ENCODE data around the gene MLLT3. TPM values are rescaled to one million over a fixed set of nuclear protein-coding genes. Genes with fewer than 3 reads are reported as not detected.

The MLLT3 gene
- total RNA-seq, 3 donors from 2014 or later = 13.0 to 19.0 (median 14.6) TPM

DNA sequence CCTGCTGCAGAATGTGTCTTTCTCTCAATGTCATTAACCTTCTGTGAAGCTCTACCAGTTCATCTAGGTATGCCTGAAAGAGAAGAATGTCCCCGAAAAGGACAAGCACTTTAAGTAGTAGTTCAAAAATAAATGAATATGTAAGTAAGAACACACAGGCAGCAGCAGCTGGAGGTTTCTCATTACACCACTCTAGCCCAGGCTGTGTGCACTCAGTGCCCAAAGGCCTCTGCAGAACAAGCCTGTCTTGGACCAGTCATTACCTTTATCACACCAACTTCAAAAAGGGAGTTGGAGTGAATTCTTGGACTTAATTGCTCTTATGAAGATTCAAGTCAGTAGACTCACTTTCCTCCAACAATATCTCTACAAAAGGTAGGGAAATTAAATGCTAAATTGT is 268.8 kb downstream of the MLLT3 start:
- peaks cover 28% of the 10 kb centered on the region for H3K36me3 Mint-ChIP-seq (ENCODE audit: insufficient read depth)
- no peaks in the 10 kb centered on the region for H3K27me3 Mint-ChIP-seq (ENCODE audit: low read depth)
- DNase-seq = no peak
- no peak overlapping the region for H3K4me3 Mint-ChIP-seq
- no peak for ATAC-seq
- peaks cover 47% of the 10 kb centered on the region for H3K4me1 Mint-ChIP-seq (ENCODE audit: low read depth)
- no peaks in the 10 kb centered on the region for H3K9me3 Mint-ChIP-seq

DNA sequence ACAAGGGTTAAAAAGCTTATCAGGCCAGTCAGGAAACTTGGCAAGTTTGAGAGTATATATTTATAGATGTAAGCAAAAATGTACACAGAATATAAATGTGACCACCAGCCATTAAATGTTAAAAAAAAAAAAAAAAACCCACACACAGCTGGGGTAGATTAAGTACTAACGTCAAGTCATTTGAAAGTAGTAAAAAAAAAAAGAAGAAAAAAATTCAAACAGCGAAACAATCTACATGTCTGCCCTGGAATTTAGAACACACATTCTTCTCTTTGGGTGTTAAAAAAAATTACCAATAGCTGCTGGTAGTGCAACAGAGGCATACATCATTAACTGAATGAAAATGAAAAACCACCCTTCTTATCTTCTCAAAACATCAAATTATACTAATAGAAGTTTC is 269.7 kb downstream of the MLLT3 start:
- peaks cover 25% of the 10 kb centered on the region for H3K36me3 Mint-ChIP-seq (ENCODE audit: insufficient read depth)
- no peak for ATAC-seq

DNA sequence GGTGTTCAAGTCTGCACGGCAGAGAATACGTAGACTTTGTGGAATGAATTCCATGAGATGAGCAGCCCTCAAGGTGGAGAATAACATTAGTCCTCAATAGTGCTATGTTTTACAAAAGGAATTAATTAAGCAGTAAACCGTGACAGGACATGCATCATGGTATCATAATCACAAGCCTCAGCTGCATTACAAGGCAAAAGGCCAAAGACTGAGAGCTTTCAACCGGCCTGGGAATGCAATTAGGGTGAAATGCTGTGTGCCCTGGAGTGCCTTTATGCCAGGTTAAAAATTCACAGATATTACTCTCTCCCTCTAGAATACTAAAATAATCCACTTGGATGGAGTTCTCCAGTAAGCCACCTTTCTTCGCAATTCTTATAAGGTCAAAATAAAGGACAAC is 270.6 kb downstream of the MLLT3 start:
- no peak overlapping the region for H3K4me3 Mint-ChIP-seq
- H3K36me3 Mint-ChIP-seq (ENCODE audit: insufficient read depth) = peaks cover 25% of the 10 kb centered on the region
- ATAC-seq (no peak), DNase-seq (no peak)
- H3K9me3 Mint-ChIP-seq = no peaks in the 10 kb centered on the region
- no peaks in the 10 kb centered on the region for H3K27me3 Mint-ChIP-seq (ENCODE audit: low read depth)
- peaks cover 29% of the 10 kb centered on the region for H3K4me1 Mint-ChIP-seq (ENCODE audit: low read depth)

More for the DNA sequence above, 269.7 kb downstream of the MLLT3 start:
- Mint-ChIP-seq H3K9me3 (no peaks in the 10 kb centered on the region), H3K4me3 (no peak overlapping the region), H3K27me3 (ENCODE audit: low read depth) (no peaks in the 10 kb centered on the region), H3K4me1 (ENCODE audit: low read depth) (peaks cover 38% of the 10 kb centered on the region)
- DNase-seq = no peak

DNA sequence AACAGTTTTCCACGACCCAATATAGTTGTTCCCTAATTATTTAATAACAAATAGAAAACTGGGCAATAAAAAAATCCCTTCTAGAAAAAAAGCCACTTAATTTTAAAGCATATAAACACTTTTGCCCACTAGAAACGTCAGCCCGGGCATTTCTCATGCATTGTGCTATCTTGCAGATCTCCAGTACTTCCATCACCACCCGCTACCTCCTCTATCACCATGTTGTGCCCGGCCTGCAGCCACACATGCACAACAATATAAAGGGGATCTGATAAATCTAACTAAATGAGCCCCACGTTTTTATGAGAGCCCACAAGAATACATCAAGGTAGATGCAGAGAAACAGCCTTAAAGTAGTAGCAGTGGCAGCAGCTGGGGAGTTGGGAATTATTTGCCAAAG is 272.7 kb downstream of the MLLT3 start:
- ATAC-seq (no peak), DNase-seq (no peak)
- H3K4me1 Mint-ChIP-seq (ENCODE audit: low read depth) = peaks cover 14% of the 10 kb centered on the region
- no peak overlapping the region for H3K4me3 Mint-ChIP-seq
- peaks cover 39% of the 10 kb centered on the region for H3K36me3 Mint-ChIP-seq (ENCODE audit: insufficient read depth)
- H3K9me3 Mint-ChIP-seq = no peaks in the 10 kb centered on the region
- no peaks in the 10 kb centered on the region for H3K27me3 Mint-ChIP-seq (ENCODE audit: low read depth)

DNA sequence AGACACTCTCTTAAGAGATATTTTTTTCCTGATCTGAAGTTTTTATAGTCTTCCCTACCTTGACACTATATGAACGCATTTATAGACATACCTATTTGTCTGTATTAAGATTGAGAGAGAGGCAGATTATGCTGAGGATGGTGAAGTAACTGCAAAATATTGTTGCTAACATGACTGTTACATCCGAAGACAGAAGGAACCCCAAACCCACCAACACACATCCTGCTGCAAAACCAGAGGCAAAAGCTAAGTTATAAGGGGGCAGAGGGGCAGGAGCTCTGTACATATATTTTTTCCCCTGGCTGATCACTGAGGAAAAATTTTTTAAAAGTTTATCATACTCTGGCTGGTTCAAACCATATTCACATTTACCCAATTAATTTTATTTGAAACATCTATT is 279.0 kb downstream of the MLLT3 start:
- Mint-ChIP-seq H3K4me3 (no peak overlapping the region), H3K27me3 (ENCODE audit: low read depth) (no peaks in the 10 kb centered on the region), H3K4me1 (ENCODE audit: low read depth) (peaks cover 16% of the 10 kb centered on the region), H3K36me3 (ENCODE audit: insufficient read depth) (peaks cover 16% of the 10 kb centered on the region), H3K9me3 (no peaks in the 10 kb centered on the region)
- ATAC-seq = no peak
- no peak for DNase-seq

DNA sequence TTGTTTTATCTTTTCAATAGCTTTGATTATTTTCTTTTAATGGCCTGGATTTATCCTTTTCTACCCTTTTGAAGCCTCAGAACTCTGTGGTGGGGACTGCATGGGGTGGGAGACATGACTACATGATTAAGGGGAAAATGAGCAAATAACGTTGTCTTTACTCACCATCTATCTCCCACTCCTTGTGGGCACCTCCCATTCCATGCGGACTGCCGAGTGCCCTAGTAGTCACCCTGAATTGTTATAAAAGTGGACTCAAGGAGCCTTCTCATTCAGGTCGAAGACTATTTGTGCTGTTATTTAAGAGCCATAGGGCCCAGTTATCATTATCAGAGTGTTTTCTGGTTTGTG is 281.8 kb downstream of the MLLT3 start:
- Mint-ChIP-seq H3K36me3 (ENCODE audit: insufficient read depth) (peaks cover 5% of the 10 kb centered on the region), H3K9me3 (no peaks in the 10 kb centered on the region), H3K4me1 (ENCODE audit: low read depth) (peaks cover 22% of the 10 kb centered on the region), H3K4me3 (no peak overlapping the region), H3K27me3 (ENCODE audit: low read depth) (no peaks in the 10 kb centered on the region)
- DNase-seq (no peak), ATAC-seq (no peak)

DNA sequence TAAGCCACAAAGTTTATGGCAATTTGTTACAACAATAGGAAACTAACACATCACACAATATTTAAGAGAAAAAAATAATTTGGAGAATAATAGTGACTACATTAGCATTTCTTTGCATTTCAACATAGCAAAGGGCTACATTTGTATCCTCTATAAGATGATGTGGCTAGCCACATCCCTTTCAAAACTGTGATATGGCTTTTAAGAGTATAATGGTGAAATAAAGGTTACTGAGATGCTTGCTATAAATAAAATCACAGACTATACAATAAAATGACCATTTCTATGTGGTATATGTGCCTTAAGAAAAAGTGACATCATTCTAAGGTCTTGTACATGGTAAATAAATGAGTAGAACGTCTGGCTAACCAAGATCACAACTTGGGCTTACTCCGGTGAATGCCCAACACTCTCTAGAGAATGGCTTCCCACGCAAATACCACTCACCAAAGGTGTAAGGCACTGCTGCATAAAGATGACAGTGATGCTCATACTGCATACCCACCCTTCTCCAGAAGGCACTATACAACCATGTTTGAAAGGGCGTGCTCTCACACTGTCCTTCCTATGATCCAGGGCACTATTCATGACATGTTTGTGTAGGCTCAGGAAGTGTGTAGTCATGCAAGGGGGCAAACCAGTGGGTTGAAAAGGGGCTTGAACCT is 286.5 kb downstream of the MLLT3 start:
- ATAC-seq (peak in 1 of 2 donors; percentile 62), DNase-seq (no peak)
- H3K4me1 Mint-ChIP-seq (ENCODE audit: low read depth) = peaks cover 25% of the 10 kb centered on the region
- H3K4me3 Mint-ChIP-seq = no peak overlapping the region
- no peaks in the 10 kb centered on the region for H3K36me3 Mint-ChIP-seq (ENCODE audit: insufficient read depth)
- no peaks in the 10 kb centered on the region for H3K9me3 Mint-ChIP-seq
- no peaks in the 10 kb centered on the region for H3K27me3 Mint-ChIP-seq (ENCODE audit: low read depth)

DNA sequence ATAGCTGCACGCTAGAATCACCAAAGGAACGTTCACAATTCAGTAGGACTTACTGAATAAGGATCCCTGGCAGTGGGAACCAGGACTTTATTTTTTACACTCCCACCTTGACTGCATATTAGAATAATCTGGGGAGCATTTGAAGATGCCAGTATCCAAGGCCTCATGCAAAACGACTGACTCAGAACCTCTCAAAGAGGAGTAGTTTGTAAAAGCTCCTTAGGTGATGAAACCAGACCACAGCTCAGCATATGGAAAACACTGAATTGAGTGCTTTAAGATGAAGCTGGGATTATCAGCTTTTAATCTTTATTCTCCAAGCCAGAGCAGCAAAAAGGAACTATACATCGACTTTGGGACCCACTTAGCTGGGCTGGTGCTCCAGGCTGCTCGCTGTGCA is 288.3 kb downstream of the MLLT3 start:
- DNase-seq (no peak), ATAC-seq (no peak)
- no peaks in the 10 kb centered on the region for H3K36me3 Mint-ChIP-seq (ENCODE audit: insufficient read depth)
- no peaks in the 10 kb centered on the region for H3K27me3 Mint-ChIP-seq (ENCODE audit: low read depth)
- H3K4me1 Mint-ChIP-seq (ENCODE audit: low read depth) = peaks cover 22% of the 10 kb centered on the region
- no peaks in the 10 kb centered on the region for H3K9me3 Mint-ChIP-seq
- no peak overlapping the region for H3K4me3 Mint-ChIP-seq

DNA sequence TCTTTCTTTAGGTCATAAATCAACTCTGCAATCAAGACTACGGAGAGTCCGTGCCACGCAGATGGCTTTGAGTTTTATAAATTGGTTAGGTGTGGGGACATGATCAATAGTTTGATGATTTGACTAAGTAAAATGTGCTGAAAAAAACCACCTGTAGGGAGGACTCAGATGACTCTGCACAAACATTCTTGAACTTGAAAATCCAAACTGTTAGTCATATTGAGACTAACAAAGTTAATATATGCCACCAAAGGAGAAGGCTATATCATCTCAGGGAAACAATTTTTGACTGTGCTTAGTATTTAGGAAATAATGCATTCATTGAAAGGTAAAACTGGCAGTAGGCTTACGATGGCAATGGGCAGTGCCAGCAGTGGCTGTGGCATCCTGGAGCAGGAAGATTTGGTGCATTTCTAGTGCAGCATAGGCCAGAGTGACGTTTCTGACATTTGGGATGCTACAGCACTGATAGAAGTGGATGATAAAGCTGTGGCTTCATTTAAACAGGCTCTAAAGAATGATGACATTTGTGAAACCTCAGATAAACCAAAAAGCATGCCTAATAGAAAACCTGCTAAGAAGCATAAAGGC is 291.1 kb downstream of the MLLT3 start:
- Mint-ChIP-seq H3K9me3 (no peaks in the 10 kb centered on the region), H3K4me3 (no peak overlapping the region), H3K27me3 (ENCODE audit: low read depth) (no peaks in the 10 kb centered on the region), H3K4me1 (ENCODE audit: low read depth) (peaks cover 19% of the 10 kb centered on the region), H3K36me3 (ENCODE audit: insufficient read depth) (no peaks in the 10 kb centered on the region)
- no peak for DNase-seq
- ATAC-seq = peak; percentile 67 to 83

DNA sequence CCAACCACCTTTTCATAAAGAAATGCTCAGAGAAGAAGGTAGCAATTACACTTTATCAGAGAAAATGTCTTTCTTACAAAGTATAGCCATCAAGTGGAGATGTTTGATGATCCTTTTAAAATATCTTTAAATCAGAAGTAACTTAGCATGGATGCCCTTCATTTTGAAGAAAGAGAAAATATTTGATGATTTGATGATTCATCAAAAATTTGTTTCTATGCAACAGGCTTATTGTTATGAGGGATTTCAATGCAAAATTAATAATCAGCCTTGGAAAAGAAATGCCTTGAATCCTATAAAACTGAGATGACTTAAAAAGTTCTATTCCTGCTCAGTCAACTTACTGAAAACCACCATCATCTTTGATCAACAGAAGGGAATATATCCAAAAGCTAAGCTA is 291.6 kb downstream of the MLLT3 start:
- no peak for ATAC-seq
- no peaks in the 10 kb centered on the region for H3K9me3 Mint-ChIP-seq
- no peaks in the 10 kb centered on the region for H3K36me3 Mint-ChIP-seq (ENCODE audit: insufficient read depth)

DNA sequence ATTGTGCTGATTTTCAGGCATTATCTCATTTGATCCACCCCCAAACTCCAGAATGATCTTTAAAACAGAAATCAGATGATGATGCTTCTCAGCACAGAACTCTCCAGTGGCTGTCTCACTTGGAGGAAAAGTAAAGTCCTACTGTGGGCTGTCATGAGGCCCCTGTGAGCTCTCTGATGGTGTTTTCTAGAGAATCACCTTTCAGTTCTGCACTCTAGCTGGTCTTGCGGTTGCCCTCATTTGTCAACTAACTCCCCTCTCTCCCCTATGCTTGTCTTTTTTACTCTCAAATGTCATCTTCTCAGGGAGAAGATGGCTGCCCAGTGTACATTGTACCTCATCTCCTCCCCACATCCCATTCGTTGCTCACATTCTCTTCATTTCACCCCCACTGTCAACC is 295.8 kb downstream of the MLLT3 start:
- H3K4me1 Mint-ChIP-seq (ENCODE audit: low read depth) = peaks cover 44% of the 10 kb centered on the region
- DNase-seq (no peak), ATAC-seq (no peak)
- H3K27me3 Mint-ChIP-seq (ENCODE audit: low read depth) = no peaks in the 10 kb centered on the region
- H3K9me3 Mint-ChIP-seq = no peaks in the 10 kb centered on the region
- no peaks in the 10 kb centered on the region for H3K36me3 Mint-ChIP-seq (ENCODE audit: insufficient read depth)
- H3K4me3 Mint-ChIP-seq = no peak overlapping the region

More for the DNA sequence above, 291.6 kb downstream of the MLLT3 start:
- no peak for DNase-seq
- peaks cover 16% of the 10 kb centered on the region for H3K4me1 Mint-ChIP-seq (ENCODE audit: low read depth)
- H3K27me3 Mint-ChIP-seq (ENCODE audit: low read depth) = no peaks in the 10 kb centered on the region
- no peak overlapping the region for H3K4me3 Mint-ChIP-seq

DNA sequence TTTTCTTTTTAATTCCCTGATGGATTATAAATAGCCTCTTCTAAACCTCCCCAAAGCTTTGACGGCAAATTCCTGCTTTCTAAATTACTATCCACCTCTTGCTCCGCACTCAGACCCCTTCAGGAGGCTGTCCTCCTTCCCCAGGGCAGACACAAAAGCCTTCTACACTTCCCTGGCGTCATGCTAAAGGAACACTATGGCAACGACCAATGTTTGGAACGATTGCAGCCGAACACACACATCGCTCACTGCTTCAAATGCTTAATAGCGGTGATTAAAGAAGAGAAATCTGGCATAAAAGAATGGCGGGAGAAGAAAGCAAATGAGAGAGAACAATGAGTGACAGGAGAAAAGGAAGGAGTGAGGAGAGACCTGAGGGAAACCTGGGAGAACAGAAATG is 297.3 kb downstream of the MLLT3 start:
- ATAC-seq (no peak), DNase-seq (no peak)
- Mint-ChIP-seq H3K36me3 (ENCODE audit: insufficient read depth) (no peaks in the 10 kb centered on the region), H3K4me1 (ENCODE audit: low read depth) (peaks cover 48% of the 10 kb centered on the region), H3K4me3 (no peak overlapping the region), H3K9me3 (no peaks in the 10 kb centered on the region), H3K27me3 (ENCODE audit: low read depth) (no peaks in the 10 kb centered on the region)

DNA sequence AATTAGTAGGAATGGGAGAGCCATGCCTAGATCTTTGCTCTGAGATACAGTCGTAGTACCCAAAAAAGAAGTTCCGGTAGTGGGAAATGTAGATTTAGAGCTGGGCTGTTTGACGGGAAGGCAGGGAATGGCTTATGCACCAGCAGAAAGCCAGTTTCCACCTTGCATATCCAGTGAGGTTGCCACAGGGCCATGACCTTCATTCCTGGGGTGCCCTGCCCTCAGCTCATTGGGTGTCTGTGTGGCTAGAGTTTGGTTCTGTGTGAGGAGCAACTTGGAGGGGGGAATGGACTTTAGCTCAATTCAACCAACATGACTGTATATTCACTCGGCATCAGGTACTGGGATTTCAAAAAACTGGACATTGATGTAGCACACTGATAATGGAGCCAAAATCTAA is 300.1 kb downstream of the MLLT3 start:
- DNase-seq (no peak), ATAC-seq (no peak)
- no peaks in the 10 kb centered on the region for H3K9me3 Mint-ChIP-seq
- H3K4me1 Mint-ChIP-seq (ENCODE audit: low read depth) = peaks cover 72% of the 10 kb centered on the region
- no peaks in the 10 kb centered on the region for H3K36me3 Mint-ChIP-seq (ENCODE audit: insufficient read depth)
- H3K27me3 Mint-ChIP-seq (ENCODE audit: low read depth) = no peaks in the 10 kb centered on the region
- H3K4me3 Mint-ChIP-seq = peak overlapping the region; percentile 3

DNA sequence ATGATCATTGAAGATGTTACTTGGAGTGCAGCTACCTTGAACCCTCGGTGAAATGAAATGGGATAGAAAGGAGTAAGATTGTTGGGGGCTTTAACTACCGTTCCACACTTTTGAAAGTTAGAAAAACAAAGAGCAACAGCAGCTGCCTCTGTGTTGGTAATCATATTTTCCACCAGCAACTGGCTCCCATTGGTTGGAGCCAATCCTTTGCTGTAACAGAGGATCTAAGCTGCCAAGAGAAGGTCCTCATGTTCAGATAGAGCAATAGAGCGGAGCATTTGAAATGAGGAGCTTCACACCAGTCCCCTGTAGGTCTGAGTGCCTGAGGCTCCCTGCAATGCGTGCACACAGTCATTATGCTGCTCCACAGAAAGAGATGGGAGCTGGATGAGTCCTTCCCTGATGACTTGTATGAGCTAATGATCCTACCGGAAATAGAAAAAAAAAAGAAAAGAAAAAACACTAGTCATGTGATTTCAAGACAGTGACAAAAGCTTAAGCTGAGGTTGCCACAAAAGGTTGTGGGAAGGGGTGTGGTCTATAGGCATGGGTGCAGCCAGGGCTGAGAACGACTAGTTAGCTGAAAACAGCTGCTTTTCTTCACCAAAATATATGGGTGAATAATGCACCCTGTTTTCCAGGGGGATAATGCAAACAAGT is 300.7 kb downstream of the MLLT3 start:
- no peaks in the 10 kb centered on the region for H3K27me3 Mint-ChIP-seq (ENCODE audit: low read depth)
- H3K9me3 Mint-ChIP-seq = no peaks in the 10 kb centered on the region
- H3K36me3 Mint-ChIP-seq (ENCODE audit: insufficient read depth) = no peaks in the 10 kb centered on the region
- peak; percentile 39 for DNase-seq
- peak; percentile 42 to 47 for ATAC-seq
- peaks cover 77% of the 10 kb centered on the region for H3K4me1 Mint-ChIP-seq (ENCODE audit: low read depth)
- H3K4me3 Mint-ChIP-seq = peak overlapping the region; percentile 3

DNA sequence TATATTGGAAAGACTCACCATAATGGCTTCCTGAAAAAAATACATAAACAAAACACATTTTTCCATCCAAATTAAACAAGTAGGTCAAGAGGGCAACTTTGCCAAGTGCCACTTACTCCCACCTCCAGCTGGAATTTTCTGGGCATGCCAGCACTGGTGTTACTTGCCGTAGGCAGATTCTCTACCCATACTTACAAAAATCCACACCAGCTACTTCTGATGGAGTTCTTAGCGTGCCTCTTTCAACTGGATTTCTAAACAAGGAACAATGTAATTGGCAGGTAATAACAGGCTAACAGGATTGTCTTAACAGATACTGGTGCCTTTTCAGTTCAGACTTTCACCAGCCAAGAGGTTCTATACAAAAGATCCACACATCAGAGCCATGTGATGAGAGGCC is 301.4 kb downstream of the MLLT3 start:
- H3K36me3 Mint-ChIP-seq (ENCODE audit: insufficient read depth) = no peaks in the 10 kb centered on the region
- ATAC-seq (no peak), DNase-seq (no peak)
- peaks cover 83% of the 10 kb centered on the region for H3K4me1 Mint-ChIP-seq (ENCODE audit: low read depth)
- no peaks in the 10 kb centered on the region for H3K9me3 Mint-ChIP-seq
- H3K4me3 Mint-ChIP-seq = no peak overlapping the region
- H3K27me3 Mint-ChIP-seq (ENCODE audit: low read depth) = no peaks in the 10 kb centered on the region

Measured in activated T-cell treated with anti-CD3 and anti-CD28 coated beads, Interleukin-2, amount 50 U/mL, for 4 hours (primary cell).